HG03521 (cell line): ENCODE data around the gene RAD51B.

Experiments
- ATAC-seq: cut with Tn5 transposase; IDR thresholded peaks from one replicate; pipeline ENCODE4 v1.9.1; 2021; ENCODE audit warnings: mild to moderate bottlenecking, moderate library complexity; ENCODE audit not compliant: unreplicated experiment

The RAD51B gene

GRCh38 chr14:68225321-68225720, 405.7 kb downstream of the RAD51B start:
- no peak for ATAC-seq

GRCh38 chr14:68226523-68226922, 406.9 kb downstream of the RAD51B start:
- ATAC-seq: no peak

GRCh38 chr14:68228656-68229055, 409.1 kb downstream of the RAD51B start:
- ATAC-seq: no peak

GRCh38 chr14:68229423-68230100, 410.0 kb downstream of the RAD51B start:
- no peak for ATAC-seq

GRCh38 chr14:68230202-68230949, 410.8 kb downstream of the RAD51B start:
- ATAC-seq: no peak

- no peak for ATAC-seq
These were observed 411.6 kb downstream of the RAD51B start for GRCh38 chr14:68230950-68231717.

GRCh38 chr14:68231898-68232297, 412.3 kb downstream of the RAD51B start:
- ATAC-seq: no peak

GRCh38 chr14:68232300-68233055, 412.9 kb downstream of the RAD51B start:
- ATAC-seq: peak; percentile 69

GRCh38 chr14:68233101-68233784, 413.7 kb downstream of the RAD51B start:
- ATAC-seq: no peak

- ATAC-seq: no peak
These were observed 414.7 kb downstream of the RAD51B start for GRCh38 chr14:68234101-68234905.

GRCh38 chr14:68235011-68235410, 415.4 kb downstream of the RAD51B start:
- ATAC-seq: no peak

GRCh38 chr14:68236582-68237458, 417.2 kb downstream of the RAD51B start:
- no peak for ATAC-seq

GRCh38 chr14:68238551-68238950, 419.0 kb downstream of the RAD51B start:
- no peak for ATAC-seq

GRCh38 chr14:68238976-68239375, 419.4 kb downstream of the RAD51B start:
- no peak for ATAC-seq

- ATAC-seq: no peak
These were observed 420.6 kb downstream of the RAD51B start for GRCh38 chr14:68239988-68240771.

- ATAC-seq: no peak
These were observed 422.4 kb downstream of the RAD51B start for GRCh38 chr14:68241862-68242487.

- no peak for ATAC-seq
These were observed 424.0 kb downstream of the RAD51B start for GRCh38 chr14:68243450-68244010.
